ENCODE results near the gene OLFML3. TPM values are rescaled to one million over a fixed set of nuclear protein-coding genes. Genes with fewer than 3 reads are reported as not detected.

The OLFML3 gene
- total and polyA plus RNA-seq, 7 experiments from 2014 or later = 0.24 to 1.8 (median 1.1) TPM; not detected in 2

- Histone ChIP-seq H3K27me3 (ENCODE audit: control insufficient read depth in 2 of 2, insufficient read depth in 2 of 2, low read length in 2 of 2) (no peaks in the 10 kb centered on the region), H3K36me3 (ENCODE audit: control insufficient read depth in 2 of 3, insufficient read depth in 3 of 3, low read length in 3 of 3) (no peaks in the 10 kb centered on the region), H3K4me3 (ENCODE audit: low read length) (no peak overlapping the region), H3K4me1 (ENCODE audit: control insufficient read depth in 2 of 2, insufficient read depth in 2 of 2, low read length in 2 of 2) (no peaks in the 10 kb centered on the region), H3K9me3 (ENCODE audit: control insufficient read depth in 2 of 3, low read length in 3 of 3) (peaks cover 0 to 25% (median 0%) of the 10 kb centered on the region in 3 experiments), H3K27ac (ENCODE audit: low read depth, low read length) (no peak overlapping the region)
- intact Hi-C loops (cut with micrococcal nuclease) = no loop called here
- ChIA-PET CTCF (no interaction called here), POLR2A (no interaction called here)
- H3K36me3 Mint-ChIP-seq = peaks cover 0 to 21% (median 13%) of the 10 kb centered on the region in 5 donors
- no peak for ATAC-seq
- H3K4me3 Mint-ChIP-seq = no peak overlapping the region
- DNase-seq = no peak
- H3K27ac Mint-ChIP-seq = no peak overlapping the region
- peaks cover 0 to 10% (median 7%) of the 10 kb centered on the region in 7 donors for H3K4me1 Mint-ChIP-seq
- H3K27me3 Mint-ChIP-seq = peaks cover 0 to 12% (median 4%) of the 10 kb centered on the region in 5 donors
- H3K9me3 Mint-ChIP-seq = peaks cover 10 to 36% (median 18%) of the 10 kb centered on the region in 11 donors
Measured at GRCh38 chr1:113993766-113994165, 14.5 kb downstream of the OLFML3 start.

- Histone ChIP-seq H3K4me3 (ENCODE audit: low read length) (no peak overlapping the region), H3K36me3 (ENCODE audit: control insufficient read depth in 2 of 3, insufficient read depth in 3 of 3, low read length in 3 of 3) (no peaks in the 10 kb centered on the region), H3K9me3 (ENCODE audit: control insufficient read depth in 2 of 3, low read length in 3 of 3) (peaks cover 0 to 25% (median 0%) of the 10 kb centered on the region in 3 experiments), H3K27me3 (ENCODE audit: control insufficient read depth in 2 of 2, insufficient read depth in 2 of 2, low read length in 2 of 2) (no peaks in the 10 kb centered on the region), H3K27ac (ENCODE audit: low read depth, low read length) (no peak overlapping the region), H3K4me1 (ENCODE audit: control insufficient read depth in 2 of 2, insufficient read depth in 2 of 2, low read length in 2 of 2) (no peaks in the 10 kb centered on the region)
- ChIA-PET CTCF (no interaction called here), POLR2A (interaction anchor here (0.6 kb wide), 1 partner anchor 283 kb away, joined by 4 read pairs; no protein-coding TSS in a partner anchor)
- intact Hi-C loops (cut with micrococcal nuclease) = no loop called here
- DNase-seq (no peak), ATAC-seq (no peak)
- no peak overlapping the region for H3K27ac Mint-ChIP-seq
- H3K4me3 Mint-ChIP-seq = no peak overlapping the region
- H3K36me3 Mint-ChIP-seq = peaks cover 0 to 21% (median 13%) of the 10 kb centered on the region in 5 donors
- H3K27me3 Mint-ChIP-seq = peaks cover 0 to 9% (median 4%) of the 10 kb centered on the region in 5 donors
- H3K4me1 Mint-ChIP-seq = peaks cover 0 to 11% (median 7%) of the 10 kb centered on the region in 7 donors
- peaks cover 10 to 36% (median 18%) of the 10 kb centered on the region in 11 donors for H3K9me3 Mint-ChIP-seq
Measured at GRCh38 chr1:113995382-113995781, 16.1 kb downstream of the OLFML3 start.

GRCh38 chr1:113998361-113998760 lies 19.1 kb downstream of the OLFML3 start:
- Histone ChIP-seq H3K27ac (ENCODE audit: low read depth, low read length) (no peak overlapping the region), H3K36me3 (ENCODE audit: control insufficient read depth in 2 of 3, insufficient read depth in 3 of 3, low read length in 3 of 3) (no peaks in the 10 kb centered on the region), H3K9me3 (ENCODE audit: control insufficient read depth in 2 of 3, low read length in 3 of 3) (peaks cover 0 to 20% (median 0%) of the 10 kb centered on the region in 3 experiments), H3K4me1 (ENCODE audit: control insufficient read depth in 2 of 2, insufficient read depth in 2 of 2, low read length in 2 of 2) (no peaks in the 10 kb centered on the region), H3K27me3 (ENCODE audit: control insufficient read depth in 2 of 2, insufficient read depth in 2 of 2, low read length in 2 of 2) (no peaks in the 10 kb centered on the region), H3K4me3 (ENCODE audit: low read length) (no peak overlapping the region)
- H3K36me3 Mint-ChIP-seq = peaks cover 0 to 17% (median 6%) of the 10 kb centered on the region in 5 donors
- ATAC-seq = no peak
- DNase-seq = peak in 2 of 9 donors; percentile 19 to 25
- ChIA-PET POLR2A (no interaction called here), CTCF (no interaction called here)
- intact Hi-C loops (cut with micrococcal nuclease) = no loop called here
- peaks cover 0 to 9% (median 0%) of the 10 kb centered on the region in 5 donors for H3K27me3 Mint-ChIP-seq
- peaks cover 0 to 11% (median 7%) of the 10 kb centered on the region in 7 donors for H3K4me1 Mint-ChIP-seq
- H3K9me3 Mint-ChIP-seq = peaks cover 8 to 29% (median 18%) of the 10 kb centered on the region in 11 donors
- H3K4me3 Mint-ChIP-seq = no peak overlapping the region
- peak overlapping the region in 1 of 9 donors; percentile 65 for H3K27ac Mint-ChIP-seq

- Mint-ChIP-seq H3K27me3 (peaks cover 0 to 10% (median 0%) of the 10 kb centered on the region in 5 donors), H3K4me1 (peaks cover 0 to 11% (median 7%) of the 10 kb centered on the region in 7 donors), H3K36me3 (peaks cover 0 to 15% (median 6%) of the 10 kb centered on the region in 5 donors), H3K4me3 (no peak overlapping the region), H3K9me3 (peaks cover 8 to 22% (median 15%) of the 10 kb centered on the region in 11 donors), H3K27ac (no peak overlapping the region)
- Histone ChIP-seq H3K27ac (ENCODE audit: low read depth, low read length) (no peak overlapping the region), H3K27me3 (ENCODE audit: control insufficient read depth in 2 of 2, insufficient read depth in 2 of 2, low read length in 2 of 2) (no peaks in the 10 kb centered on the region), H3K9me3 (ENCODE audit: control insufficient read depth in 2 of 3, low read length in 3 of 3) (peaks cover 0 to 13% (median 0%) of the 10 kb centered on the region in 3 experiments), H3K4me3 (ENCODE audit: low read length) (no peak overlapping the region), H3K36me3 (ENCODE audit: control insufficient read depth in 2 of 3, insufficient read depth in 3 of 3, low read length in 3 of 3) (no peaks in the 10 kb centered on the region), H3K4me1 (ENCODE audit: control insufficient read depth in 2 of 2, insufficient read depth in 2 of 2, low read length in 2 of 2) (no peaks in the 10 kb centered on the region)
- intact Hi-C loops (cut with micrococcal nuclease) = no loop called here
- CTCF ChIA-PET = no interaction called here
- POLR2A ChIA-PET = no interaction called here
- DNase-seq = no peak
- ATAC-seq = no peak
Measured at GRCh38 chr1:113999233-113999632, 20.0 kb downstream of the OLFML3 start.

GRCh38 chr1:113999799-114000198 lies 20.5 kb downstream of the OLFML3 start:
- no peaks in the 10 kb centered on the region for H3K4me1 ChIP-seq (ENCODE audit: control insufficient read depth in 2 of 2, insufficient read depth in 2 of 2, low read length in 2 of 2)
- peaks cover 0 to 14% (median 4%) of the 10 kb centered on the region in 5 donors for H3K27me3 Mint-ChIP-seq
- H3K27me3 ChIP-seq (ENCODE audit: control insufficient read depth in 2 of 2, insufficient read depth in 2 of 2, low read length in 2 of 2) = no peaks in the 10 kb centered on the region
- no peak for ATAC-seq
- no peak overlapping the region for H3K4me3 ChIP-seq (ENCODE audit: low read length)
- no peak overlapping the region for H3K27ac Mint-ChIP-seq
- H3K36me3 Mint-ChIP-seq = peaks cover 0 to 9% (median 6%) of the 10 kb centered on the region in 5 donors
- ChIA-PET POLR2A (no interaction called here), CTCF (no interaction called here)
- peaks cover 0 to 9% (median 0%) of the 10 kb centered on the region in 3 experiments for H3K9me3 ChIP-seq (ENCODE audit: control insufficient read depth in 2 of 3, low read length in 3 of 3)
- H3K4me1 Mint-ChIP-seq = peaks cover 0 to 11% (median 7%) of the 10 kb centered on the region in 7 donors
- intact Hi-C loops (cut with micrococcal nuclease) = no loop called here
- no peaks in the 10 kb centered on the region for H3K36me3 ChIP-seq (ENCODE audit: control insufficient read depth in 2 of 3, insufficient read depth in 3 of 3, low read length in 3 of 3)
- H3K4me3 Mint-ChIP-seq = no peak overlapping the region
- H3K27ac ChIP-seq (ENCODE audit: low read depth, low read length) = no peak overlapping the region
- peaks cover 5 to 17% (median 9%) of the 10 kb centered on the region in 11 donors for H3K9me3 Mint-ChIP-seq
- DNase-seq = no peak

GRCh38 chr1:114000406-114000805 lies 21.1 kb downstream of the OLFML3 start:
- no peak overlapping the region for H3K27ac Mint-ChIP-seq
- no peak overlapping the region for H3K4me3 Mint-ChIP-seq
- intact Hi-C loops (cut with micrococcal nuclease) = no loop called here
- Histone ChIP-seq H3K4me3 (ENCODE audit: low read length) (no peak overlapping the region), H3K27ac (ENCODE audit: low read depth, low read length) (no peak overlapping the region), H3K9me3 (ENCODE audit: control insufficient read depth in 2 of 3, low read length in 3 of 3) (peaks cover 0 to 3% (median 0%) of the 10 kb centered on the region in 3 experiments), H3K36me3 (ENCODE audit: control insufficient read depth in 2 of 3, insufficient read depth in 3 of 3, low read length in 3 of 3) (no peaks in the 10 kb centered on the region), H3K27me3 (ENCODE audit: control insufficient read depth in 2 of 2, insufficient read depth in 2 of 2, low read length in 2 of 2) (no peaks in the 10 kb centered on the region), H3K4me1 (ENCODE audit: control insufficient read depth in 2 of 2, insufficient read depth in 2 of 2, low read length in 2 of 2) (no peaks in the 10 kb centered on the region)
- peaks cover 2 to 11% (median 4%) of the 10 kb centered on the region in 11 donors for H3K9me3 Mint-ChIP-seq
- peaks cover 0 to 3% (median 2%) of the 10 kb centered on the region in 5 donors for H3K36me3 Mint-ChIP-seq
- ChIA-PET CTCF (no interaction called here), POLR2A (no interaction called here)
- no peak for ATAC-seq
- peaks cover 0 to 11% (median 7%) of the 10 kb centered on the region in 7 donors for H3K4me1 Mint-ChIP-seq
- no peak for DNase-seq
- H3K27me3 Mint-ChIP-seq = peaks cover 0 to 14% (median 4%) of the 10 kb centered on the region in 5 donors

All from naive thymus-derived CD4-positive, alpha-beta T cell (primary cell).